Bronchial smooth muscle cell (primary cell): ENCODE data around the gene PFKFB2. TPM values are rescaled to one million over a fixed set of nuclear protein-coding genes. Genes with fewer than 3 reads are reported as not detected.

Source experiments
- total RNA-seq: library from RNA; depleted of rRNA; stranded (reverse); fragments of >200 nt; gene quantifications from 2 replicates; pipeline ENCODE4 v1.2.1, GENCODE V29; 2014

Gene PFKFB2
- 4.6 and 4.7 TPM in 2 replicates for total RNA-seq

GRCh38 chr1:207052911-207053769 is at the start of gene PFKFB2:
TSS of gene PFKFB2 (plus strand) at chr1:207053275. CDS start at chr1:207054718, 1,443 bp downstream.

DNA sequence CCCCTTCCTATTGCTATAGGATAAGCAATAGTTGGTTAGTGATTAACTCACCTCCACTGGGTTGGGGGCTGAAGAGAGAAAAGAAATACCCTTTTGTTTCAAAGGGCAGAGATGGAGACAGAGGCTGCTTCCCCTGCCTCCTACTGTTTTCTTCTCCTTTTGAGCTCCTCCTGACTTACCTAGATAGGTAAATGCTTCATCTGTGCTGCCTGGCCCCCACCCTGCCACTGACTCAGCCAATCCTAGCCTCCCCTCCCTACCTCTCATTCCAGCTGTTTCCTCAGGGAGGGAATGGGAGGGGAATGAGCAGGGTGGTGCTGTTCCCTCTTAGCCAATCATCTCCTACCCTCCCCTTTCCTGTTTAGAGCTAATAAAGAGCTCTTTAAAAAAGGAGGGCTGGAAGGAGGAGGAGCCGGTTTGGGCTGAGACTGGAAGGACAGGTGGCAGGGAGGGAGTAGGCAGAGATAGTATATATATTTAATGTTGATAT is 20.5 kb upstream of the PFKFB2 start, which contains the start of gene C1orf116:
Gene C1orf116 (minus strand): TSS at position 229 of the 490 bp plus-strand sequence. CDS start 5,158 bp downstream, outside the sequence.

DNA sequence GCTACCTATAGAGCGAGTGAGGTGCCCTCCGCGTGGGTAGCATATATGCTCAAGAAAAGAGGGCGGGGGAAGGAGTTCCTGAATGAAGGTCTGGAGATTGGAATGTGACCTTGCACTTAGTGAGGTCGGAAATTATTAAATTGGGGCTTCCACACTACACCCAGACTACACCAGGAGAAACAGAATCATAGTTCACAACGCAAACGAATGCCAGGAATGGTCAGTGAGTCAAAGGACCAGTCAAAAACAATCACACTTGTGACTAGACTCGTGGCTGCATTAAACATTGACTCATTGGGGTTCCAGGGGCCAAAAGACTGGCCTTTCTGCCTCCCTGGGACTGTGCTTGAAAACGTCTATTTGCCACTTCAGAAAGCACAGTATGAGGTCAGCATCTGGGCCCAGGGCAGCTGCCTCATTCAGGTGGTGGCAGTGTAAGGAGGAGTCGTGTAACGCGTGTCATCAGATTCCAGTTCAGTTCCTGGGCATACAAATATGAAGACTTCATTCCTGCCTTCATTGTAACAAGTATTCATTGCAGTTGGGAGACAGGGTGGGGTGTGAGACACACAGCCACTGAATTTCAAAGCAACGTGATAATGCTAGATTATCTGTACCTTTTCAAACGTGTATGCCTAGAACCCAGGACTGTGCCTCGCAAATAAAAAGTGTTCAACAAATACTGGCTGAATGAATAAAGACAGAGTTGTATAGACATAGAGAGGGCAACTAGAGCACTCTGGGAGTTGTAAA is 1.7 kb upstream of the PFKFB2 start, which contains the start of gene YOD1:
Gene YOD1 (minus strand): TSS at position 18 of the 753 bp plus-strand sequence. CDS start 178 bp downstream, outside the sequence.

DNA sequence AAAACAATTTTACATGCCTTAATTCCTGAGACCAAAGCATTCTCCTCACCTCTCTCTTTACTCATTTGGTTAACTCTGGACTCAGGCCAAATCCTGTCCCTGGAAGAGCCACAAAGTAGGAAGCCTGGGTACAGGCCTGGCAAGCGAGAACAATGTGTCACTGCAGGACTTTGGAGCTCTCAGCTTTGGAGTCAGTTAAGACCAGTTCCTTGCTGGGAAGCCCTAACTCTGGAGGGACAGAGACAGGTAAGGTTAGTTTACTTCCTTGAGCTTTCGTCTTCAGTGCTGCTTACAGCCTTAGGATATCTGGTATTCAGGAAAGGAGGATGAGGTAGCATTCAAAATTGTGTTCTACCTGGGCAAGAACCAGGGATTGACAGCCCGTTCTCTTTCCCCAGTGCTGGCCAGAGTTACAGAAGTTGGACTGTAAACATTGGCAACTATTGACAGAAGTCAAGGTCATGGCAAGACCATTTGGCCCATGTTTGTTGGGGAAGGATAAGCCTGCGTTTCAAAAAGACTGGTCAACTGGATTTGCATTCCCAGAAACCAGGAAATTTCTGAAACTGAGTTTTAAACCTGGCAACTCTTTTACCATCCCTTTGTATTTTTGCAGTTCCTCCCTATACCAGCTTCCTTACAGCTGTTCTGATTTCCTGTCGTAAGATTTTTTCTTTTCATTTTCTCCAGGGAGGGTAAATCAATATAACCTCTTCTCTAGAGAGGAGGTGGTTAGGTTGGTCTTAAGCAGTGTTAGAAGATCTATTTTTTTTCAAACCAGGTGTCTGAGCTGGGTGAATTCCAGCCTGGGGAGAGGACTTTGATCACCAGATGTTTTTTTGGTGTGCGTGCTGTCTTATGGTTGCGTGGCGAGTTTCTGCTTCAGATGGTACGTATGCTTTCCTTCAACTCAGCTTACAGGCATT is 35.9 kb downstream of the PFKFB2 start, which contains the start of gene C4BPB:
Gene C4BPB (plus strand): TSS at position 160 of the 926 bp plus-strand sequence. CDS start 672 bp downstream, at position 832.

GRCh38 chr1:207103892-207104373 is 50.9 kb downstream of the PFKFB2 start, which contains the start of gene C4BPA:
TSS of gene C4BPA (plus strand) at chr1:207104233. CDS start at chr1:207113026, 8,793 bp downstream.

Other genes with a start within 250 kb of the PFKFB2 start
- gene IL20, start 187.7 kb upstream of the PFKFB2 start, total RNA-seq, result not detected in 2 replicates
- gene IL24, start 155.8 kb upstream of the PFKFB2 start, total RNA-seq, result not detected in 2 replicates
- not detected in 2 replicates for gene FCMR, start 131.3 kb upstream of the PFKFB2 start, total RNA-seq
- gene PIGR, start 106.8 kb upstream of the PFKFB2 start, total RNA-seq, result not detected in 2 replicates
- gene FCAMR, start 82.8 kb upstream of the PFKFB2 start, total RNA-seq, result under 0.01 TPM in 1 of 2 replicates, not detected in the other
- gene C1orf116, start 20.5 kb upstream of the PFKFB2 start, total RNA-seq, result under 0.01 TPM in 2 replicates
- gene YOD1, start 2.1 kb upstream of the PFKFB2 start, total RNA-seq, result 3.3 and 3.8 TPM in 2 replicates
- gene C4BPB, start 35.6 kb downstream of the PFKFB2 start, total RNA-seq, result not detected in 2 replicates
- gene C4BPA, start 51.0 kb downstream of the PFKFB2 start, total RNA-seq, result under 0.01 TPM in 1 of 2 replicates, not detected in the other